ENCODE data around the gene HECTD4. TPM values are rescaled to one million over a fixed set of nuclear protein-coding genes. Genes with fewer than 3 reads are reported as not detected.
"Not testable (repeated sequence)": the region's sequence is repeated elsewhere in the genome, so short reads cannot be mapped to it uniquely, and the experiment has no call there.

The HECTD4 gene, protein sequence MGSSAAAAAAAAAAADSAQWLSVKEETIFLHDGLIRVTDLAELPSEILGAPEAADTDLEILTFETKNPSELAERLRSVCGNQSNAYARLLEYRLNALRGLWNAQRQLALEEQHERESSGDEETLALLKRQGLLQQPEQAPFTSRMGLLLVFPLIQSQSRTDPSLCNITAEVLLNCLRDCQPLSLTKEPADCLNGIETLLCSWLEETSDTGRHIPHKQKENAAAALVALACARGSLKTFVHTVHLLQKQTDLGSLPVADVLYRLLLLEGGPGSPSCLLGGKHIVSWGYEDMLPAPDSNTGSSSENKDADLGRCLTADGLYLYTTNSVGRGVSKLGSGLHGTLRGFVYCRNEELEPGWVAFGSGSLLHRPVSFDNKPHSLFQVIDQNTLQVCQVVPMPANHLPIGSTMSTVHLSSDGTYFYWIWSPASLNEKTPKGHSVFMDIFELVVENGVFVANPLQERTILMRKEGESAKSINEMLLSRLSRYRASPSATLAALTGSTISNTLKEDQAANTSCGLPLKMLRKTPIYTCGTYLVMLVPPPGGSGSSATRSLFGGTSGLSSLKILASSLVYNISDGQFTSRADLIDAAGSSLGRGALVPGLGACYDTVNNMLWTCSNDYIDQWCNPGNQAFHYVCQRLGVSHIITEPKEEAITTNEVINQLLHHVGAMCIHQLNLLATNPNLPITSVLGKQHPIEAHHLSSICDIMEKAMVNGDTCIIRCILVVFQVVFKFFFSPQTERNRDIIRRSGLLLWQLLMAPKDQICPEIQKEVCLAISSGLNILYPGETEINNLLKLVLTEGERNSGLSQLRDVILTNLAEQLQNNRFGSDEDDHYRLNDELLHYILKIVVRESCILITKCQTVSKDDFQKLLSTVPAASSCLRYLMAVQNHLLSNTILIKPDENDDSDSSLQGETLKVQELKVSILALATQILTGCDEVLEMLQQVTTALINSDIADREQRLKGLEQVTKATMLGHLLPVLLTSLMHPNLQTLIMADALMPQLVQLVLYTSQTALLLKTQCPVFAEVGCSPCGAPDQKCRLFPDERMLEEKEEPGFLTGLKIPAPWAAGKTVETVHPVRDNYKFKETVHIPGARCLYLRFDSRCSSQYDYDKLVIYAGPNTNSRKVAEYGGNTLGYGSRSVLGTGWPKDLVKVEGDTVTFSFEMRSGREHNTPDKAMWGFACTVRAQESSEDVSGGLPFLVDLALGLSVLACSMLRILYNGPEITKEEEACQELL (N-terminal part only)
- 68.9 TPM for polyA plus RNA-seq (ENCODE audit: insufficient read length)

GRCh38 chr12:112381883-112382796 is at the start of gene HECTD4:
HECTD4 (minus strand) TSS chr12:112382431; CDS start chr12:112382128, 303 bp downstream.
- peak; percentile 93 for DNase-seq

GRCh38 chr12:112431965-112432364 is 49.7 kb upstream of the HECTD4 start:
- no peak for DNase-seq

- DNase-seq: no peak
These were observed 48.7 kb upstream of the HECTD4 start for GRCh38 chr12:112430929-112431328.

DNA sequence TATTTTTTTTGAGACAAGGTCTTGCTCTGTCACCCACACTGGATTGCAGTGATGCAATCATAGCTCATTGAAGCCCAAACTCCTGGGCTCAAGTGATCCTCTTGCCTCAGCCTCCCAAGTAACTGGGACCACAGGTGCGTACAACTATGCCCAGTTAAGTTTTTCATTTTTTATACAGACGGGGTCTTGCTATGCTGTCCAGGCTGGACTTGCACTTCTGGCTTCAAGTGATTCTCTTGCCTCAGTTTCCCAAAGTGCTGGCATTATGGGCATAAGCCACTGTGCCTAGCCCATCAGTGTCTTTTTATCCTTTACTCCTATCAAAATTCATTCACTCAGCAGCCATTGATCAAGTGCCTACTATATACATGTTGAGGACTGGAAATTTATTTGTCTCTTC is 45.5 kb upstream of the HECTD4 start:
- no peak for DNase-seq

DNA sequence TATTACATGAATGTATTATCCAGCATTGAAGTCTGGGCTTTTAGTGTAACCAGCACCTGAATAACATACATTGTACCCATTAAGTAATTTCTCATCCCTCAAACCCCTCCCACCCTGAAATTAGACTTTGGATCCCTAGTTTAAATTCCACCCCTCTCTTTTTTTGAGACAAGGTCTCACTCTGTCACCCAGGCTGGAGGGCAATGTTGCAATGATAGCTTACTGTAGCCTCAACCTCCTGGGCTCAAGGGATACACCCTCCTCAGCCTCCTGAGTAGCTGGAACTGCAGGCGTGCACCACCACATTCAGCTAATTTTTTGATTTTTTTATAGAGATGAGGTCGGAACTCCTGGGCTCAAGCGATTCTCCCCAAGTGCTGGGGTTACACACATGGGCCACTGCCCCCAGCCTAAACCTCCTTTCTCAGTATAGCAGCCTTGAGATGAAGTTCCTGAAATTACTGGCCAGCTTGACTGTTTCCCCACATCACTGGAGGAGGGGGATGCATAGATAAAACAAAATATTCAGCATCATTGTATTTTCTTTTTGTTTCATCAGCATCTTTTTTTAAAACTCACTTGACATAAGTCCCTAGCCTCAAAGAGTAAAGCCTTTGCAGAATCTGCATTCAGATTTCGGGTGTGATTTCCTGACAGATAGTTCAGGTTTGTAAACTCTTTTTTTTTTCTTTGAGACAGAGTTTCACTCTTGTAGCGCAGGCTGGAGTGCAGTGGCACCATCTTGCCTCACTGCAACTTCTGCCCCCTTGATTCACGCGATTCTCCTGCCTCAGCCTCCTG is 43.6 kb upstream of the HECTD4 start:
- DNase-seq: no peak

DNA sequence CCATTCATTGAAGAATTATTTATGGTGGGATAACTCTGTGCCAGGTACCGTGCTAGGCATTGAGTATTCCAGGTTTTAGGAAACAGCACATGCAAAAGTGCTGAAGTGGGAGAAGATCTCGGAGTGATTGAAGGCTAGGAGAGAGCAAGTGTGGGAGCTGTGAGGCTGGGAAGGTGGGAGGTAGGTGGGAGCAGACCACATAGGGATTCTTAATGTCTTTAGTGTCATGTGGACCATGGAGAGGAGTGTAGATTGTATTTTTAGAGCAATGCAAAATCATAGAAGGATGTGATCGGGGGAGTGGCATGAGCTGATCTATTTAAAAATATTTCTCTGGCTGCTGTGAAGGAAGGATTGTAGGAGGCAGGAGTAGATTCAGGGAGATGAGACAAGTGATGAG is 41.9 kb upstream of the HECTD4 start:
- no peak for DNase-seq

DNA sequence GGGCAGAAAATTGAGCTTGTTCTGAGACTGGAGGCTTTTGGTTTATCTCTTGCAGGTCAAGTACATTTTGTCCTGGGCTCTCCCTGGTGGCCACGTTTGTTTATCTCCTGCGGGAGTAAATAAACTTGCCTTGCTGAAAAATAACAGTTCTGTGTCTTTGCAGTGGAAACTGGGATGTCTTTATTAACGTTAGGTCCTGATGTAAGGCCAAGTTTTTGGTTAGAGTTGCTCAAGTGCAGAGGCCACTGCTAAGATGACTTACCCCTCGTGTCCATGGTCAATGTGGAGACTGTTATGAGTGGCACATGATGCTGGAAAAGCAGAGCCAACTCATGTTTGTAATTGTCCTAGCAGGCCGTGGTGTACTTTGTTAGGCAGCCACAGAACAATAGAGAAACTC is 40.3 kb upstream of the HECTD4 start:
- no peak for DNase-seq

- no peak for DNase-seq
These were observed 39.1 kb upstream of the HECTD4 start for GRCh38 chr12:112421363-112421762.

- DNase-seq: no peak
These were observed 38.5 kb upstream of the HECTD4 start for GRCh38 chr12:112420740-112421139.

DNA sequence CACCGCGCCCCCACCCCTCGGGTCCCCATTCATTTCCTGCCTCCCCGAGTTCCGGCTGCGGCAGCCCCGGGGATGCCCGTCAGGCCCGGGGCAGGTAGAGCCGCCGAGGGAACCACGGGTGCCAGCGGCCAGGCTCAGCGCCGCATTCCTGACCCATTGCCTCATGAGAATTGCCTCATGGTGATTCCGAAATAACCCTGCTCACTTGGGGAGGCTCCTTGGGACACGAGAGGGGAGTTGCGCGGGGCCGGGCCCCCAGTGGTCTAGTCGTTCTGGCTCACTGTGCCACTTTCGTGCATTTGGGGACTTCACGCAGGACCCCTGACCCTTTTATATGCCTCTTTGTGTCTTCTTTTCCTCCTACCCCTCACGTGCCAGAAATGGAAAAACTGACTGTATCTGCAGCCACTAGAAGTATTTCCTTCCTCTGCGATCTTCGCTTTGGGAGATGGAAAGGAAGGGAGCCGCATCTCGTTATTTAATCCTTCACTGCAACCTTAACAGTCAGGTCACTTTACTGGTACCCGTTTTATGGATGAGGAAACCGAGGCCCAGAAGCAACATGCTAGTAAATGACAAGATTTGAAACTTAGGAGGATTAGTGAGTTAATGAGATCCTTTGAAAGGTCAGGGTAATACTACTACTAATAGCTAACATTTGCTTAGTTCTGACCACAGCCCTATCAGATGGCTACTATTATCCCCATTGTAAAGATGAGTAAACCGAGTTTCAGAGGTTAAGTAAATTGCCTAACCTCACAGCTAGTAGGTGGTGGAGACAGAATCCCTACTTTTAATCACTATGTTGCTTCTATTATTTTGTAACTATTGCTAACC is 37.3 kb upstream of the HECTD4 start:
- DNase-seq: peak; percentile 54

- peak; percentile 86 for DNase-seq
These were observed 36.5 kb upstream of the HECTD4 start, which contains the start of gene PTPN11 for GRCh38 chr12:112418608-112419296. PTPN11 (plus strand) TSS chr12:112418947; CDS start chr12:112419112, 165 bp downstream.

DNA sequence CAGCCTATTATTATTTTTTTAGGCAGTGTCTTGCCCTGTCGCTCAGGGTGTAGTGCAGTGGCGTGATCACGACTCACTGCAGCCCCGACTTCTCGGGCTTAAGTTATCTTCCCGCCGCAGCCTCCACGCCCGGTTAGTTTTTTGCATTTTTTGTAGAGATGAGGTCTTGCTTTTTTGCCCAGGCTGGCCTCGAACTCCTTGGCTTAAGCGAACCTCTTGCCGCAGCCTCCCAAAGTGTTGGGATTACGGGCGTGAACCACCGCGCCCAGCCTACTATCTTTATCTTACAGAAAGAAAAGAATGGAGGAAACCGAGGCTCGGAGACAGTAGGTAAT is 36.0 kb upstream of the HECTD4 start:
- DNase-seq: no peak

DNA sequence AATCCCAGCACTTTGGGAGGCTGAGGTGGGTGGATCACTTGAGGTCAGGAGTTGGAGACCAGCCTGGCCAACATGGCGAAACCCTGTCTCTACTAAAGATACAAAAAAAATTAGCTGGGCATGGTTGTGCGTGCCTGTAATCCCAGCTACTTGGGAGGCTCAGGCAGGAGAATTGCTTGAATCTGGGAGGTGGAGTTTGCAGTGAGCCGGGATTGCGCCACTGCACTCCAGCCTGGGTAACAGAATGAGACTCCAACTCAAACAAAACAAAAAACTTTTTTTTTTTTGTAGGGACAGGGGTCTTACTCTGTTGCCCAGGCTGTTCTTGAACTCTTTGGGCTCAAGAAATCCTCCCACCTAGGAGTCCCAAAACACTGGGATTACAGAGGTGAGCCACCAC is 33.2 kb upstream of the HECTD4 start:
- DNase-seq: not testable (repeated sequence)

DNA sequence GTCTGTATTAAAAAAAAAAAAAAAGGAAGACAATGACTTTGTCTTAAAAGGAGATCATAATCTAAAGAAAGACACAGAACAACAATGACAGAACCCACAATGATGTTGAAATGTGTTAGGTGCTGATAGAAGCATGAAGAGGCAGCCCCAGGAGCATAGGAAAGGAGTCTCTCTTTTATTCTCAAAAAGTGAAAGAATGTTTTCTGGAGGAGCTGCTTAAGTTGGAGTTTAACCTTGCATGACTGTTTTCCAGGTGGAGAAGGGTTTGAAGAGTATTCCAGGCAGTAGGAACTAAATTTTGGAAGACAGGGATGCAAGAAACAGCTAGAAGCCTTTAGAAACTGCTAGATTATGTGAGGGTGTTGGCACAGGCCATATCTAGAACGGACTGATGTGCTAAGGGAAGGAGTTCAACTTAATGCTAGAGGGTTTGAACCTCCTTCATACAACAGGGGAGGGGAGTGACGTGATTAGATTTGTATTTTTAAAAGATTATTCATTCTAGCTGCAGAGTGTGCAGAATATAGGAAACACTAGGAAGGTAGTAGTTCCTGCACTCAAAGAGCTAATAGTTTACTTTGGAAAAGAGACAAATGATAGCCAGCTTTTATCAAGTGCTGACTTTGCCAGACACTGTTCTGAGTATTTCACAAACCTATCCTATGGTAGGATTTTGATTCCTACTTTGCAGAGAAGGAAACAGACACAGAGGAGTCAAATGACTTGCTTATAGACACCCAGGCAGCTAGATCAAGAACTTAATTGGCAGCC is 31.8 kb upstream of the HECTD4 start:
- DNase-seq: no peak

DNA sequence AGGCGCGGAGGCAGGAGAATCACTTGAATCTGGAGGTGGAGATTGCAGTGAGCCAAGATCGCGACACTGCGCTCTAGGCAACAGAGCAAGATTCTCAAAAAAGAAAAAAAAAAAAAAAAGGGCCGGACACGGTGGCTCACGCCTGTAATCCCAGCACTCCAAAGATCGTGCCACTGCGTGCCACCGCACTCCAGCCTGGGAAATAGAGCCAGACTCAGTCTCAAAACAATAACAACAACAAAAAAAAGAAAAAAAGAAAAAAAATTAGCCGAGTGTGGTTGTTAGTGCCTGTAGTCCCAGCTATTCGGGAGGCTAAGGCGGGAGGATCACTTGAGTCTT is 27.6 kb upstream of the HECTD4 start:
- DNase-seq: no peak

DNA sequence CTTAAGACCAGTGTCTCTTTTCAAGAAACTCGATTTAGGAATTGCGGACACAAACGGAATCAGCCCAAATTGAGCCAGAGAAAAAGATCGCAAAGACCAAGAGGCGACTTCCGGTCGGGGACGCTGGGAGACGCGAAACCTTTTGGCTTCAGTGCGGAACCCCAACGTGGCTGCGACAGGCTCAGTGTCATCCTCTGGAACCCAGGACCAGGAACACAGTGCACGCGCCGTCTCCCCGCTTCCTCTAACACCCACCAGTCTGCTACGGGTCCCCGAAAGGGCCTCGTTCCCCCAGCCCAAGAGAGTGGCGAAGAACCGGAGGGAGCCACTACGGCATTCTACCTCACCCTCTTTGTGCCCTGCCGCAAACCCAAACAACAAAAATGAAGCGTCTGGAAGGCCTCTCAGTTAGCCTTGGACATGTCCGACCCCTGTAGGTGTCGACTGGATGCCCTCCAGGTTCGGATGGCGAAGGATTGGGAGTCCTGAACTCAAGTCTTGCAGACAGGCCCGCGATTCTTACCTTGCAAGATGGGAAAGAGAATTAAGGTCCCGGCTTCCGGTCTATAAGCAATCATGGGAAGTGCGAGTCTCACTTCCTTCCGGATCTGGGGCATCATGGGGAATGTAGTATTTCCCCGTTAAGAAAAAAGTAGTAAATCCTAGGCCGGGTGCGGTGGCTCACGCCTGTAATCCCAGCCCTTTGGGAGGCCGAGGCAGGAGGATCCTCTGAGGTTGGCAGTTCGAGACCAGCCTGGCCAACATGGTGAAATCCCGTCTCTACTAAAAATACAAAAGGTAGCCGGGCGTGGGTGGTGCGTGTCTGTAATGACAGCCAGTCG is 27.1 kb upstream of the HECTD4 start, which contains the start of gene RPL6:
Gene RPL6, minus strand, starts transcription at position 542 of the 842 bp plus-strand sequence. CDS start 949 bp downstream, outside the sequence.
- peak; percentile 90 for DNase-seq

GRCh38 chr12:112408621-112409020 is 26.4 kb upstream of the HECTD4 start:
- DNase-seq: no peak
